GM12878 (cell line): ENCODE data around the gene KRCC1. TPM values are rescaled to one million over a fixed set of nuclear protein-coding genes. Genes with fewer than 3 reads are reported as not detected.

Experiments used
- ATAC-seq: fragments of 200-7000 bp; cut with Tn5 transposase; 3 replicates; pipeline ENCODE4 v1.9.1; 2020; ENCODE audit warnings: mild to moderate bottlenecking, moderate library complexity
- BruUV-seq: library from RNA; stranded (reverse); fragments of 400-500 nt; replicated peaks from 2 replicates; lab custom pipeline; 2021; lab: Mats Ljungman, UMichigan
- CTCF ChIA-PET: fragments of 300-600 bp; sonication (Branson Sonifier 250); formaldehyde crosslinking; extraction: SDS; loops from one replicate; lab custom pipeline; 2021; ENCODE audit warnings: inconsistent platforms; lab: Yijun Ruan, JAX
- POLR2A ChIA-PET: fragments of 350-600 bp; formaldehyde crosslinking; extraction: SDS; loops from one replicate; lab custom pipeline; 2021; ENCODE audit warnings: inconsistent platforms; lab: Charles Lee
- RAD21 ChIA-PET: fragments of 300-600 bp; sonication (Branson Sonifier 250); formaldehyde crosslinking; loops from one replicate; lab custom pipeline; 2023; ENCODE audit warnings: antibody characterized with exemption; ENCODE audit not compliant: unreplicated experiment; lab: Charles Lee
- SMC1A ChIA-PET: fragments of 300-600 bp; sonication (Branson Sonifier 250); formaldehyde crosslinking; loops from one replicate; lab custom pipeline; 2023; ENCODE audit not compliant: unreplicated experiment, uncharacterized antibody; lab: Charles Lee
- DNase-seq: peaks from one replicate; pipeline ENCODE4 v3.0.0-alpha.2; 2011; ENCODE audit warnings: low read depth, low spot score
- FAIRE-seq: peaks from 3 replicates; lab custom pipeline; 2011; peaks lifted over from hg19 to GRCh38; lab: Jason Lieb, UNC
- H2AFZ ChIP-seq: 2 replicates; pipeline ENCODE4 v1.6.0; 2011; ENCODE audit warnings: low read depth, low read length, control low read depth; ENCODE audit not compliant: control insufficient read depth
- H3K27ac ChIP-seq: 2 replicates; pipeline ENCODE4 v1.5.1; 2011; ENCODE audit warnings: control low read depth; ENCODE audit not compliant: control insufficient read depth, insufficient read depth
- H3K27me3 ChIP-seq, 2 experiments: replicated peaks in 1 of 2; 2 replicates each; pipeline versions ENCODE4 v1.6.0 to v1.6.1; 2011; ENCODE audit warnings: low read length in 1 of 2; ENCODE audit not compliant: control insufficient read depth in 2 of 2, insufficient read depth in 2 of 2
- H3K36me3 ChIP-seq, 2 experiments: 2 replicates each; pipeline ENCODE4 v1.5.1; 2011; ENCODE audit warnings: low read length in 1 of 2; ENCODE audit not compliant: control insufficient read depth in 2 of 2, insufficient read depth in 2 of 2
- H3K4me1 ChIP-seq: 2 replicates; pipeline ENCODE4 v1.6.1; 2011; ENCODE audit warnings: mild to moderate bottlenecking, low read length, moderate library complexity, mixed read lengths; ENCODE audit not compliant: control insufficient read depth, insufficient read depth
- H3K4me2 ChIP-seq: 2 replicates; pipeline ENCODE4 v1.6.0; 2011; ENCODE audit warnings: control low read depth; ENCODE audit not compliant: control insufficient read depth, insufficient read depth
- H3K4me3 ChIP-seq: fragments of 200-600 bp; sonication (generic); 2 replicates; pipeline ENCODE4 v1.5.1; 2016
- H3K79me2 ChIP-seq: 2 replicates; pipeline ENCODE4 v1.6.0; 2011; ENCODE audit warnings: low read length; ENCODE audit not compliant: control insufficient read depth, insufficient read depth
- H3K9ac ChIP-seq: 2 replicates; pipeline ENCODE4 v1.8.0; 2011; ENCODE audit warnings: low read length, control low read depth, mixed read lengths; ENCODE audit not compliant: control insufficient read depth, insufficient read depth
- H3K9me3 ChIP-seq: replicated peaks from 3 replicates; pipeline ENCODE4 v1.5.1; 2011; ENCODE audit warnings: mild to moderate bottlenecking, low read length; ENCODE audit not compliant: control insufficient read depth, insufficient read depth
- H4K20me1 ChIP-seq: 2 replicates; pipeline ENCODE4 v1.6.0; 2011; ENCODE audit not compliant: control insufficient read depth, insufficient read depth
- IRF4 ChIP-seq: IDR thresholded peaks from 2 replicates; pipeline ENCODE4 v1.6.1; 2011; ENCODE audit warnings: low read depth, low read length
- MYC ChIP-seq: IDR thresholded peaks from 2 replicates; pipeline ENCODE4 v1.6.1; 2011; ENCODE audit warnings: mild to moderate bottlenecking, low read length, moderate library complexity, inconsistent platforms; ENCODE audit not compliant: insufficient read depth, insufficient replicate concordance, insufficient read length, severe bottlenecking
- RUNX3 ChIP-seq: IDR thresholded peaks from 2 replicates; pipeline ENCODE4 v1.6.1; 2012; ENCODE audit warnings: low read length, inconsistent platforms
- WGBS: methylation state at CpG from one replicate; pipeline ENCODE4 v1.1.6; 2016; ENCODE audit warnings: low lambda C conversion rate; ENCODE audit not compliant: insufficient replicate concordance, insufficient coverage; ENCODE audit errors: missing lambda C conversion rate; 5-methylcytosine and 5-hydroxymethylcytosine counted together
- in situ Hi-C: fragments of 300-500 bp; cut with MboI; formaldehyde crosslinking; loops from 9 replicates; pipeline ENCODE4 v1.14.3; 2018; ENCODE audit warnings: mixed read lengths
- intact Hi-C: fragments of 100-400 bp; cut with micrococcal nuclease; formaldehyde crosslinking; loops from one replicate; pipeline ENCODE4 v1.14.2; 2022; ENCODE audit not compliant: unreplicated experiment
- polyA plus RNA-seq, 11 experiments: library from polyadenylated mRNA; depleted of rRNA in 4 of 11; unstranded in 6 of 11; stranded (reverse) in 5 of 11; fragments of >200 nt; fragmentation: Nextera tagmentation in 4 of 11; fragmentation: Illumina TruSeq in 1 of 11; extraction: Ambion mirVana in 4 of 11; extraction: Trizol in 1 of 11; gene quantifications; 1 replicate in 1 of 11; 2 replicates in 10 of 11; pipeline versions ENCODE4 v1.2.1 to v1.2.3, GENCODE V29; 2011 to 2016; ENCODE audit warnings: inconsistent platforms in 2 of 11, missing spikeins in 2 of 11, low read depth in 1 of 11
- total RNA-seq, 4 experiments: library from RNA; depleted of rRNA in 3 of 4; stranded (reverse); fragments of >200 nt in 3 of 4; fragmentation: Illumina TruSeq in 1 of 4; extraction: Trizol in 1 of 4; gene quantifications; 2 replicates each; pipeline versions ENCODE4 v1.2.1 to v1.2.3, GENCODE V29; 2013 to 2021
- TF ChIP-seq, protein P1 (sequence below): IDR thresholded peaks from 2 replicates; pipeline ENCODE4 v1.6.1; 2012; ENCODE audit warnings: mild to moderate bottlenecking, low read depth, low read length

The KRCC1 gene
- total and polyA plus RNA-seq, 10 of the 15 experiments (the other 5 are each of a cell fraction or from before 2014, with no cell fraction given): 3.8 to 27.2 (median 12.5) TPM

- TF ChIP-seq IRF4: no peak
- TF ChIP-seq RUNX3: no peak
- TF ChIP-seq, protein P1, sequence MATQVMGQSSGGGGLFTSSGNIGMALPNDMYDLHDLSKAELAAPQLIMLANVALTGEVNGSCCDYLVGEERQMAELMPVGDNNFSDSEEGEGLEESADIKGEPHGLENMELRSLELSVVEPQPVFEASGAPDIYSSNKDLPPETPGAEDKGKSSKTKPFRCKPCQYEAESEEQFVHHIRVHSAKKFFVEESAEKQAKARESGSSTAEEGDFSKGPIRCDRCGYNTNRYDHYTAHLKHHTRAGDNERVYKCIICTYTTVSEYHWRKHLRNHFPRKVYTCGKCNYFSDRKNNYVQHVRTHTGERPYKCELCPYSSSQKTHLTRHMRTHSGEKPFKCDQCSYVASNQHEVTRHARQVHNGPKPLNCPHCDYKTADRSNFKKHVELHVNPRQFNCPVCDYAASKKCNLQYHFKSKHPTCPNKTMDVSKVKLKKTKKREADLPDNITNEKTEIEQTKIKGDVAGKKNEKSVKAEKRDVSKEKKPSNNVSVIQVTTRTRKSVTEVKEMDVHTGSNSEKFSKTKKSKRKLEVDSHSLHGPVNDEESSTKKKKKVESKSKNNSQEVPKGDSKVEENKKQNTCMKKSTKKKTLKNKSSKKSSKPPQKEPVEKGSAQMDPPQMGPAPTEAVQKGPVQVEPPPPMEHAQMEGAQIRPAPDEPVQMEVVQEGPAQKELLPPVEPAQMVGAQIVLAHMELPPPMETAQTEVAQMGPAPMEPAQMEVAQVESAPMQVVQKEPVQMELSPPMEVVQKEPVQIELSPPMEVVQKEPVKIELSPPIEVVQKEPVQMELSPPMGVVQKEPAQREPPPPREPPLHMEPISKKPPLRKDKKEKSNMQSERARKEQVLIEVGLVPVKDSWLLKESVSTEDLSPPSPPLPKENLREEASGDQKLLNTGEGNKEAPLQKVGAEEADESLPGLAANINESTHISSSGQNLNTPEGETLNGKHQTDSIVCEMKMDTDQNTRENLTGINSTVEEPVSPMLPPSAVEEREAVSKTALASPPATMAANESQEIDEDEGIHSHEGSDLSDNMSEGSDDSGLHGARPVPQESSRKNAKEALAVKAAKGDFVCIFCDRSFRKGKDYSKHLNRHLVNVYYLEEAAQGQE: no peak
- TF ChIP-seq MYC: no peak
- no peaks in the 10 kb centered on the region for H4K20me1 ChIP-seq
- WGBS: 0% methylated on average over 1 of the region's 1 CpG
- CTCF ChIA-PET: interaction anchor here (1.7 to 2.0 kb wide), 2 partner anchors 10 to 16 kb away, joined by 5 to 17 read pairs; no protein-coding TSS in a partner anchor
- no peaks in the 10 kb centered on the region for H3K4me1 ChIP-seq
- H3K4me2 ChIP-seq: no peak overlapping the region
- FAIRE-seq (no peak), DNase-seq (no peak), ATAC-seq (no peak)
- no peak overlapping the region for H2AFZ ChIP-seq
- H3K79me2 ChIP-seq: no peaks in the 10 kb centered on the region
- no peak overlapping the region for H3K27ac ChIP-seq
- RAD21 ChIA-PET: no interaction called here
- no peak overlapping the region for H3K4me3 ChIP-seq
- H3K9me3 ChIP-seq: no peaks in the 10 kb centered on the region
- POLR2A ChIA-PET: no interaction called here
- in situ Hi-C loops (loop anchor here (25.0 kb wide), 1 partner anchor 592 kb away; no protein-coding TSS in a partner anchor), intact Hi-C loops (no loop called here)
- no peaks in the 10 kb centered on the region for H3K36me3 ChIP-seq
- H3K9ac ChIP-seq: no peak overlapping the region
- no TSS peak for BruUV-seq
- SMC1A ChIA-PET: interaction anchor here (0.9 kb wide), 1 partner anchor 9 kb away, joined by 5 read pairs; no protein-coding TSS in a partner anchor
- no peaks in the 10 kb centered on the region for H3K27me3 ChIP-seq
These were observed 14.5 kb upstream of the KRCC1 start for GRCh38 chr2:88070055-88070454.
